NT2/D1 (cell line): ENCODE results near the gene CARD8.

Experiments used
- SUZ12 ChIP-seq: IDR thresholded peaks from 2 replicates; pipeline ENCODE4 v1.6.1; 2011; ENCODE audit not compliant: insufficient read length, insufficient read depth; ENCODE audit errors: extremely low read depth
- YY1 ChIP-seq: IDR thresholded peaks from 2 replicates; pipeline ENCODE4 v1.6.1; 2011; ENCODE audit not compliant: insufficient read length, insufficient read depth

- TF ChIP-seq SUZ12 (no peak), YY1 (no peak)
These were observed 41.8 kb downstream of the CARD8 start for GRCh38 chr19:48213959-48214358.
